ENCODE measurements around the gene ANXA2. TPM values are rescaled to one million over a fixed set of nuclear protein-coding genes. Genes with fewer than 3 reads are reported as not detected.
"Not testable (repeated sequence)": the region's sequence is repeated elsewhere in the genome, so short reads cannot be mapped to it uniquely, and the experiment has no call there.

Gene ANXA2
- total RNA-seq, 1 donor, result 3,136 TPM

DNA sequence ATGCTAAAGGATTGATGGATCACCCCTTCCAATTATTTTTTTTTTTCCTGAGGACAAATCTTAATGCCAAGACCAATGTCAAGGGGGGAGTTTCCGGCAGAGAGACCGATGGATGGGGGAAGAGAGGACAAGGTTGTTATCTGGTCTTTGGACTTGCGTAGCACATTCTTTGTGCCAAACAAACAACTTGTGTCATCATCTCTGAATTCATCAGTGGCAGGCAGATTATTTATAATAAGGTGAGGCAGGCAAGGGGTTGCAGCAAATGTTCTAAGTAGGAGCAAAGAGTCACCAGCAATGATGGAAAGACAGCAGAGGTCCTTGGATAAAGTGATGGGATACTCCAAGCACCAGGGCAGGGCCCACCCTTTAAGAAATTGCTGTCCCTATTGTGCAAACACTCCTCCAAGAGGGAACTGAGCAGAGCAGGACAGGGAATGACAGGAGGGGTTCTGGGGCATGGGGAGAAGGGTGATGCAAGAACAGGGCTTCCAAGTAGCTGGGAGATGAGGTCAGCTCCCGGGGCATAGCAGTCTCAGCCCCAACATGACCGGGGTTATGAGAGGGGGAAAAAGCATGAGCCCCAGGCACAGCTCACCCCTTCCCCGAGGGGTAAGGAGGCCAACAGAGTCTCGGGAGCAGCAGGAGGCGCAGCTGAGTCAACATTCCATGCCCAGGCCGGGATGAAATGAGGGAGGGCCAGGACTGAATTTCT is 57.4 kb downstream of the ANXA2 start:
- no peak overlapping the region for H3K4me3 ChIP-seq (ENCODE audit: low read depth, low read length)
- DNase-seq (ENCODE audit: low read depth), result no peak
- TF ChIP-seq, protein P1, sequence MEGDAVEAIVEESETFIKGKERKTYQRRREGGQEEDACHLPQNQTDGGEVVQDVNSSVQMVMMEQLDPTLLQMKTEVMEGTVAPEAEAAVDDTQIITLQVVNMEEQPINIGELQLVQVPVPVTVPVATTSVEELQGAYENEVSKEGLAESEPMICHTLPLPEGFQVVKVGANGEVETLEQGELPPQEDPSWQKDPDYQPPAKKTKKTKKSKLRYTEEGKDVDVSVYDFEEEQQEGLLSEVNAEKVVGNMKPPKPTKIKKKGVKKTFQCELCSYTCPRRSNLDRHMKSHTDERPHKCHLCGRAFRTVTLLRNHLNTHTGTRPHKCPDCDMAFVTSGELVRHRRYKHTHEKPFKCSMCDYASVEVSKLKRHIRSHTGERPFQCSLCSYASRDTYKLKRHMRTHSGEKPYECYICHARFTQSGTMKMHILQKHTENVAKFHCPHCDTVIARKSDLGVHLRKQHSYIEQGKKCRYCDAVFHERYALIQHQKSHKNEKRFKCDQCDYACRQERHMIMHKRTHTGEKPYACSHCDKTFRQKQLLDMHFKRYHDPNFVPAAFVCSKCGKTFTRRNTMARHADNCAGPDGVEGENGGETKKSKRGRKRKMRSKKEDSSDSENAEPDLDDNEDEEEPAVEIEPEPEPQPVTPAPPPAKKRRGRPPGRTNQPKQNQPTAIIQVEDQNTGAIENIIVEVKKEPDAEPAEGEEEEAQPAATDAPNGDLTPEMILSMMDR (IDR thresholded peaks at IDR 0.05; ENCODE audit: insufficient read depth, low read length), result peak; percentile 21

DNA sequence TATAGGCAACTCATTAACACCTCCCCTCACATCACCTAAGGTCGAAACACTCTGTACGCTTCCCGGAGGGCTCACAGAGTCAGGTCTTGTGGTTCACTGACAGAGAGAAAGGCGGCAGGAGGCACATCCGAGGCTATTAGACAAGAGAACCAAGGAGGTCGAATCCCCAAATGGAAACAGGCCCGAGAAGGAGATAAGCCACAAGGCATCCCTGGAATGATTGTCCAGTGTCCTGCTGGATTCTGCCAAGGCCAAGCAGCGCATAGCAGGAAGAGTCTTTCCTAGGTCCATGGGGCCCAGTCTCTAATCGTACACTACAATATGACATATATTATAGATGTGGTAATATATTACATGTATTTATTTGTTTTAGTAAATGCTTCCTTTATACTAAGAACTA is 58.5 kb downstream of the ANXA2 start:
- TF ChIP-seq, protein P1 (IDR thresholded peaks at IDR 0.05; ENCODE audit: insufficient read depth, low read length), result no peak
- no peak overlapping the region for H3K4me3 ChIP-seq (ENCODE audit: low read depth, low read length)
- no peak for DNase-seq (ENCODE audit: low read depth)

DNA sequence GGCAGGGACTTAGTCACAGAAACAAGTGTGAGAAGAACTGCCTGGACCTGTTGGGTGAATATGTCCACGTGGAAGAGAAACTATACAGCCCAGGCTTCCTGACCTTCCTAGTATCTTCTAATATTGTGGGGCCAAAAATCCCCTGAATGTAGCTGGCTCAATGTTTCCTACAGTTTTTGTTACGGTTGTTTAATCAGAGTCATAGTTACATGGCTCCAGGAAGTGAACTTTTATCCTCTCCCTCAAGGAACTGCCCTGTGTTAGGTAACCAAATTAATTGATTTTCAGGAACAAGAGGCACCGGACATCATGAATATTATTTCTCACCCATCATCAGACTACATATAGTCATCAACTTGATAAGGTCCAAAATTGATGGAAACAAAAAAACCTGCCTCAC is 59.0 kb downstream of the ANXA2 start:
- TF ChIP-seq, protein P1 (IDR thresholded peaks at IDR 0.05; ENCODE audit: insufficient read depth, low read length), result no peak
- H3K4me3 ChIP-seq (ENCODE audit: low read depth, low read length), result no peak overlapping the region
- no peak for DNase-seq (ENCODE audit: low read depth)

DNA sequence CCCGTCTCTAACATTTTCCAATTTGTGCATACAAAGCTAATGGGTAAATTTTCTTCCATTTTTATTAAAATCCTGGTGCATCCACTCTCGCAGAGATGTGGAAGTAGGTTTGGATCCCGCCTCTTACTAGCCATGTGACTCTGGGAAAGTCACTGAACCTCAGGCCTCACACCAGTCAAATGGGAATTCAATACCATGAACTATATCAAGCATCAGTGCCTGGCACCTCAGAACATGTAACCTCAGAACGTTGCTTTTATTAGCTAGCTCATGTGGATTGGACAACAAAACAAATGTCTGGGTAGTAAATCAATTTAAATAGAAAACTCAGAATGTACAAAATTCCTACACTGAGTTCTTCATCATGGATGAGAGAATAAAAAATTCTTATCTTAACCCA is 60.7 kb downstream of the ANXA2 start:
- no peak overlapping the region for H3K4me3 ChIP-seq (ENCODE audit: low read depth, low read length)
- no peak for DNase-seq (ENCODE audit: low read depth)
- TF ChIP-seq, protein P1 (IDR thresholded peaks at IDR 0.05; ENCODE audit: insufficient read depth, low read length), result no peak

DNA sequence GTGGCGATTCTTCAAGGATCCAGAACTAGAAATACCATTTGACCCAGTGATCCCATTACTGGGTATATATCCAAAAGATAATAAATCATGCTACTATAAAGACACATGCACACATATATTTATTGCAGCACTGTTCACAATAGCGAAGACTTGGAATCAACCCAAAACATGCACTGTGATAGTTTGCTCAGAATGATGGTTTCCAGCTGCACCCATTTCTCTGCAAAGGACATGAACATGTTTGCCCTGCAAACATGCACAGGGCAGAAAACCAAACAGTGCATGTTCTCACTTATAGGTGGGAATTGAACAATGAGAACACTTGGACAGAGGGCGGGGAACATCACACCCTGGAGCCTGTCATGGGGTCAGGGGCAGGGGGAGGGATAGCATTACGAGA is 62.5 kb downstream of the ANXA2 start:
- not testable (repeated sequence) for H3K4me3 ChIP-seq (ENCODE audit: low read depth, low read length); DNase-seq (ENCODE audit: low read depth)

DNA sequence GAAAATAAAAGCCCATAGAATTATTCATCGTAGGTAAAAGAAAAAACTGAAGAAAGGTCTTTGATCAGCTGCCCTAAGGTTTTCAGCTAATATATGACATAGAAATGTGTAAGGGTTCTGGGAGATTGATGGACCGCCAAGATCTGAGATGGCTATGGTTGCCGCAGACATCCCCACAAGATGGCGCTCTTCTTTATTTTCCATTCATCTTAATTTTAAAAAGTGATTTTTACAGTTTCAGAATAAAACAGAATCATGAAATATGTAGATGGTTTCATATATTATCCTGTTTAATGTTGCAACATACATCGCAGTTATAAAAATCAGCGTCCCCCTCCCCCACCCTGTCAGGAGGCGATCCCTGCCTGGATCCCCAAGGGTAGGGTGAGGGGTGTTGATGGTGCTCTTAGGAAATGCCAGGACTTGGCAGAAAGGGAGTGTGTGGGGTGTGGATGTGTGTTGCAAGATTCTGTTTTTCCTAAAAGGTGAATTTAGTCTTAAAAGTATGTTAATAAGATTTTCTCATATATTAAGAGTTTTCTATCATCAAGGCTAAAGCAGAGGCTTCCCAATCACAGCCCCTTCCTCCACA is 68.8 kb downstream of the ANXA2 start:
- H3K4me3 ChIP-seq (ENCODE audit: low read depth, low read length), result no peak overlapping the region
- TF ChIP-seq, protein P1 (IDR thresholded peaks at IDR 0.05; ENCODE audit: insufficient read depth, low read length), result peak; percentile 67
- DNase-seq (ENCODE audit: low read depth), result peak; percentile 60

DNA sequence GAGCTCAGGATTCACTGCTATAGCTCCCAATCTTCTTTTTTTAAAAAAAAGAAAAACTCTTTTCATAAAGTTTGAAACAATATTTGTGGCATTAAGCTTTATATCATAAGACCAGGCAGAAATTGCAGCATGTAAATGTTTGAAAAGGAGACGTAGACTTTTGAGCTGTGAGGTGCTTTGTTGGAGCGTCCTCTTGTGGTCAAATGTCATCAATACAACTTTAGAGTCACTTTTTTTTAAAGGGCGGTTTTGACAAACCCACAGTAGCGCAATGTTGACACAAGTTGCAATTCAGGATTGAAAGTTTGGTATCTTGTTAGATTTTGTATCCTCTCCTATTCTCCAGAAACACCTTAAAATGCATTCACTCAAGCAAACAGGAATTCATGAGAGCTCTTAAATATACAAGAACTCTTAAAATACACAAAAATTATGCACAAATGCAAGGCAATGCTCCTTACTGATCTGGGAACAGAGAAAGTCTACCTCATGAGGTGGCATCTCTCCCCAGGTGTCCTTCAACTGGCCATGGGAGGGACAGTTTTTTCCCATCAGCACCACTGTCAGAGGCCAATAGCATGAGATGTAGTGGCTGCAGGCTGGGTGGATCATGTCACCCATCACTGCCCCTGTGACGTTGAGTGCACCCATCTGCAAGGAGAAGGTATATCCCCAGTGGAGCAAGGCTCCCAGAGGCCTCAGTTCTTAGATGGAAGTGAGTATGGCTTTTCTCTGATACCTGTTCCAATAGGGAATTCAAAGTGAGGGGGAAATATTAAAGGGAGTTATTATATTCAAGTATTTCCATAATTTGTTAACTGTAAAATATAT is 70.7 kb downstream of the ANXA2 start:
- H3K4me3 ChIP-seq (ENCODE audit: low read depth, low read length), result no peak overlapping the region
- TF ChIP-seq, protein P1 (IDR thresholded peaks at IDR 0.05; ENCODE audit: insufficient read depth, low read length), result peak; percentile 82
- DNase-seq (ENCODE audit: low read depth), result peak; percentile 76
